K562 (cell line): ENCODE results near the gene NEB. TPM values are rescaled to one million over a fixed set of nuclear protein-coding genes. Genes with fewer than 3 reads are reported as not detected.

Source experiments
- CBFB ChIP-seq: sonication (generic); formaldehyde crosslinking; IDR thresholded peaks from 2 replicates; pipeline ENCODE4 v1.4.0; 2020; ENCODE audit warnings: mild to moderate bottlenecking, missing genetic modification reagents
- CBX8 ChIP-seq: fragments of 200-600 bp; sonication (generic); IDR thresholded peaks from 2 replicates; pipeline ENCODE4 v1.6.1; 2012; ENCODE audit warnings: borderline replicate concordance, mixed run types, low read depth, mild to moderate bottlenecking, moderate library complexity, mixed read lengths, low read length, control low read depth, inconsistent platforms; ENCODE audit not compliant: poor library complexity, severe bottlenecking; ENCODE audit errors: extremely low read depth
- ELF2 ChIP-seq: fragments of 250-450 bp; sonication (Bioruptor Pico); IDR thresholded peaks from 2 replicates; pipeline ENCODE4 v1.5.0; 2021; ENCODE audit warnings: mild to moderate bottlenecking
- KLF1 ChIP-seq: fragments of 450-650 bp; IDR thresholded peaks from 2 replicates; pipeline ENCODE4 v1.6.1; 2016; ENCODE audit warnings: missing genetic modification characterization, missing compliant biosample characterization
- NFYB ChIP-seq: IDR thresholded peaks from 2 replicates; pipeline ENCODE4 v1.6.1; 2011; ENCODE audit warnings: mild to moderate bottlenecking, moderate library complexity; ENCODE audit not compliant: insufficient read length; ENCODE audit errors: extremely low read depth
- PHF21A ChIP-seq: fragments of 450-650 bp; IDR thresholded peaks from 2 replicates; pipeline ENCODE4 v1.6.1; 2017; ENCODE audit warnings: low read depth, borderline replicate concordance
- RBM15 ChIP-seq: fragments of 200-400 bp; formaldehyde crosslinking; IDR thresholded peaks from 2 replicates; pipeline ENCODE4 v1.6.1; 2018; ENCODE audit warnings: mild to moderate bottlenecking, low read length, moderate library complexity; ENCODE audit not compliant: insufficient read depth
- SMARCE1 ChIP-seq: fragments of 450-650 bp; IDR thresholded peaks from 2 replicates; pipeline ENCODE4 v1.7.1; 2016; ENCODE audit warnings: mild to moderate bottlenecking
- TEAD1 ChIP-seq, 2 experiments: fragments of 450-650 bp in 1 of 2; sonication (generic) in 1 of 2; formaldehyde crosslinking; IDR thresholded peaks; 2 replicates each; pipeline versions ENCODE4 v1.4.0 to v1.8.0; 2020 to 2022; ENCODE audit warnings: mild to moderate bottlenecking in 2 of 2, missing genetic modification reagents in 1 of 2
- TEAD2 ChIP-seq: fragments of 450-650 bp; IDR thresholded peaks from 2 replicates; pipeline ENCODE4 v1.6.1; 2016; ENCODE audit warnings: missing genetic modification characterization, control low read depth, missing compliant biosample characterization
- ZC3H11A ChIP-seq: IDR thresholded peaks from 2 replicates; pipeline ENCODE4 v1.6.1; 2012; ENCODE audit warnings: low read depth, low read length, improper control_type of control experiment
- ZNF212 ChIP-seq: fragments of 450-650 bp; formaldehyde crosslinking; IDR thresholded peaks from 2 replicates; pipeline ENCODE4 v1.4.0; 2020; ENCODE audit warnings: mild to moderate bottlenecking
- ZNF639 ChIP-seq, 2 experiments: fragments of 200-800 bp in 1 of 2; sonication (Bioruptor generic) in 1 of 2; sonication (generic) in 1 of 2; formaldehyde crosslinking in 1 of 2; IDR thresholded peaks in 1 of 2; conservative IDR thresholded peaks in 1 of 2; 2 replicates each; pipeline versions ENCODE4 v1.5.0 to v1.6.1; 2016 to 2020; ENCODE audit warnings: missing compliant biosample characterization in 1 of 2, missing genetic modification characterization in 1 of 2, missing genetic modification reagents in 1 of 2
- ZNF785 ChIP-seq: fragments of 250-450 bp; sonication (Bioruptor Pico); IDR thresholded peaks from 2 replicates; pipeline ENCODE4 v1.4.0; 2020; ENCODE audit warnings: mild to moderate bottlenecking
- polyA plus RNA-seq, 8 experiments: library from polyadenylated mRNA; depleted of rRNA in 4 of 8; stranded (reverse) in 5 of 8; unstranded in 3 of 8; fragments of >200 nt; fragmentation: Nextera tagmentation in 2 of 8; fragmentation: Illumina TruSeq in 1 of 8; extraction: Ambion mirVana in 2 of 8; extraction: Trizol in 1 of 8; gene quantifications; 2 replicates each; pipeline versions ENCODE4 v1.2.1 to v1.2.3, GENCODE V29; 2011 to 2014; ENCODE audit warnings: inconsistent platforms in 1 of 8, missing spikeins in 1 of 8
- total RNA-seq, 7 experiments: library from RNA; depleted of rRNA in 6 of 7; stranded (reverse); fragments of >200 nt in 6 of 7; fragmentation: Illumina TruSeq in 2 of 7; extraction: Trizol in 2 of 7; gene quantifications; 2 replicates each; pipeline versions ENCODE4 v1.2.1 to v1.2.3, GENCODE V29; 2011 to 2021; ENCODE audit warnings: low replicate concordance in 1 of 7
- TF ChIP-seq, protein P1 (sequence below): sonication (generic); formaldehyde crosslinking; IDR thresholded peaks from 2 replicates; pipeline ENCODE4 v1.8.1; 2022; ENCODE audit warnings: missing genetic modification reagents
- TF ChIP-seq, protein P2 (sequence below): IDR thresholded peaks from 2 replicates; pipeline ENCODE4 v1.6.1; 2014; ENCODE audit warnings: antibody characterized with exemption

Gene NEB
- total and polyA plus RNA-seq, 9 of the 15 experiments (the other 6 are each of a cell fraction or from before 2014, with no cell fraction given): 1.7 to 3.8 (median 2.9) TPM

DNA sequence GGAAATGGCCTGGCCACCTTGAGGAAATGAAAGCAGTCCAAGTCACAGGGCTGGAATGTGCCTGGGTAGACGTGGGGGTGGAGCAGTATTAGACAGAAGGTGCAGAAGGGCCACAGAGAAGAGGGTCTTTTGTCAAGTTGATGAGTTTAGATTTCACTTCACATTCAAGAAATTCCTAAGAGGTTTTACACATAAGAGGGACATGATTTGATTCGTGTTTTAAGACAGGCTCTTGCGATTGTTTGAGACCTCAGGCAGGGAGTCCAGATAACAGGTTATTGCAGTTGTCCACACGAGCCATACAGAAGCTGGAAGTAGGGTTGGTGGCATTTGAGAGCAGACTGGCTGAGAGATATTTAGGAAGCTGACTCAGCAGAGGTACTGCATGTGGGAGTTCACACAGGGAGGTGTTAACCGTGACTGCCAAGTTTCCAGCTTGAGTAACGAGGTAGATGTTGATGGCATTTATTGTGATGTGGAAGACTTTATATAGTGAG is 64.6 kb downstream of the NEB start (continued):
- TF ChIP-seq RBM15 (no peak), ELF2 (CRISPR knock-in tag) (no peak), KLF1 (tag) (no peak), CBX8 (no peak), ZNF212 (CRISPR knock-in tag) (no peak), PHF21A (no peak), CBFB (CRISPR knock-in tag) (no peak), ZNF785 (CRISPR knock-in tag) (no peak), SMARCE1 (peak; percentile 54; the same call in 1 of the 2 replicates), ZC3H11A (no peak), TEAD1 (CRISPR knock-in tag; IDR thresholded peaks at IDR 0.05) (peak; percentile 12 to 81; a peak in 1 of 4 replicates), NFYB (no peak), TEAD2 (tag) (no peak), ZNF639 (CRISPR knock-in tag; conservative IDR thresholded peaks at IDR 0.05 in 1 of 2, IDR thresholded peaks at IDR 0.05 in 1 of 2) (no peak)
- TF ChIP-seq, protein P1, sequence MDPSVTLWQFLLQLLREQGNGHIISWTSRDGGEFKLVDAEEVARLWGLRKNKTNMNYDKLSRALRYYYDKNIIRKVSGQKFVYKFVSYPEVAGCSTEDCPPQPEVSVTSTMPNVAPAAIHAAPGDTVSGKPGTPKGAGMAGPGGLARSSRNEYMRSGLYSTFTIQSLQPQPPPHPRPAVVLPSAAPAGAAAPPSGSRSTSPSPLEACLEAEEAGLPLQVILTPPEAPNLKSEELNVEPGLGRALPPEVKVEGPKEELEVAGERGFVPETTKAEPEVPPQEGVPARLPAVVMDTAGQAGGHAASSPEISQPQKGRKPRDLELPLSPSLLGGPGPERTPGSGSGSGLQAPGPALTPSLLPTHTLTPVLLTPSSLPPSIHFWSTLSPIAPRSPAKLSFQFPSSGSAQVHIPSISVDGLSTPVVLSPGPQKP: no peak
- TF ChIP-seq, protein P2, sequence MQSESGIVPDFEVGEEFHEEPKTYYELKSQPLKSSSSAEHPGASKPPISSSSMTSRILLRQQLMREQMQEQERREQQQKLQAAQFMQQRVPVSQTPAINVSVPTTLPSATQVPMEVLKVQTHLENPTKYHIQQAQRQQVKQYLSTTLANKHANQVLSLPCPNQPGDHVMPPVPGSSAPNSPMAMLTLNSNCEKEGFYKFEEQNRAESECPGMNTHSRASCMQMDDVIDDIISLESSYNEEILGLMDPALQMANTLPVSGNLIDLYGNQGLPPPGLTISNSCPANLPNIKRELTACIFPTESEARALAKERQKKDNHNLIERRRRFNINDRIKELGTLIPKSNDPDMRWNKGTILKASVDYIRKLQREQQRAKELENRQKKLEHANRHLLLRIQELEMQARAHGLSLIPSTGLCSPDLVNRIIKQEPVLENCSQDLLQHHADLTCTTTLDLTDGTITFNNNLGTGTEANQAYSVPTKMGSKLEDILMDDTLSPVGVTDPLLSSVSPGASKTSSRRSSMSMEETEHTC: no peak
